ENCODE measurements around the gene LPCAT2. TPM values are rescaled to one million over a fixed set of nuclear protein-coding genes. Genes with fewer than 3 reads are reported as not detected.
A peak's percentile ranks its signal among the peaks of the same experiment; 100 is the strongest.

LPCAT2 gene
- total RNA-seq, 1 experiment from 2014 or later, result 25.2 TPM

GRCh38 chr16:55475919-55476318 is 33.0 kb upstream of the LPCAT2 start:
- no peak overlapping the region for H3K4me3 Mint-ChIP-seq (ENCODE audit: unreplicated experiment)
- POLR2A ChIA-PET, result no interaction called here
- Histone ChIP-seq H3K27me3 (replicated peaks; ENCODE audit: control insufficient read depth, insufficient read depth, low read length) (no peaks in the 10 kb centered on the region), H3K9me3 (no peaks in the 10 kb centered on the region), H3K4me3 (ENCODE audit: low read depth, low read length) (no peak overlapping the region), H3K36me3 (ENCODE audit: control insufficient read depth, insufficient read depth, low read length) (no peaks in the 10 kb centered on the region), H3K4me1 (no peaks in the 10 kb centered on the region)
- intact Hi-C loops (cut with micrococcal nuclease; ENCODE audit: unreplicated experiment), result no loop called here
- BruUV-seq (replicated peaks), result no TSS peak
- peaks cover 6% of the 10 kb centered on the region for H3K4me1 Mint-ChIP-seq (ENCODE audit: low read depth, unreplicated experiment)
- H3K9me3 Mint-ChIP-seq (ENCODE audit: unreplicated experiment), result no peaks in the 10 kb centered on the region
- H3K27ac Mint-ChIP-seq (ENCODE audit: unreplicated experiment), result no peak overlapping the region
- no peak for TF ChIP-seq CTCF (IDR thresholded peaks at IDR 0.05; ENCODE audit: insufficient read depth in 1 of 2, low read depth in 1 of 2, low read length in 1 of 2, severe bottlenecking in 1 of 2, unreplicated experiment in 1 of 2)
- no peaks in the 10 kb centered on the region for H3K36me3 Mint-ChIP-seq (ENCODE audit: insufficient read depth, unreplicated experiment)
- H3K27me3 Mint-ChIP-seq (ENCODE audit: insufficient read depth, unreplicated experiment), result peaks cover 17% of the 10 kb centered on the region
- CTCF ChIA-PET, result no interaction called here
- peak in 1 of 2 experiments; percentile 26 for DNase-seq

GRCh38 chr16:55476625-55477533 is 32.0 kb upstream of the LPCAT2 start:
- Histone ChIP-seq H3K27me3 (replicated peaks; ENCODE audit: control insufficient read depth, insufficient read depth, low read length) (no peaks in the 10 kb centered on the region), H3K4me1 (no peaks in the 10 kb centered on the region), H3K4me3 (ENCODE audit: low read depth, low read length) (no peak overlapping the region), H3K9me3 (no peaks in the 10 kb centered on the region), H3K36me3 (ENCODE audit: control insufficient read depth, insufficient read depth, low read length) (no peaks in the 10 kb centered on the region)
- ChIA-PET POLR2A (no interaction called here), CTCF (no interaction called here)
- no peak for TF ChIP-seq CTCF (IDR thresholded peaks at IDR 0.05; ENCODE audit: insufficient read depth in 1 of 2, low read depth in 1 of 2, low read length in 1 of 2, severe bottlenecking in 1 of 2, unreplicated experiment in 1 of 2)
- intact Hi-C loops (cut with micrococcal nuclease; ENCODE audit: unreplicated experiment), result no loop called here
- peaks cover 6% of the 10 kb centered on the region for H3K4me1 Mint-ChIP-seq (ENCODE audit: low read depth, unreplicated experiment)
- no peak overlapping the region for H3K4me3 Mint-ChIP-seq (ENCODE audit: unreplicated experiment)
- DNase-seq, result no peak
- no TSS peak for BruUV-seq (replicated peaks)
- peaks cover 17% of the 10 kb centered on the region for H3K27me3 Mint-ChIP-seq (ENCODE audit: insufficient read depth, unreplicated experiment)
- H3K9me3 Mint-ChIP-seq (ENCODE audit: unreplicated experiment), result no peaks in the 10 kb centered on the region
- H3K27ac Mint-ChIP-seq (ENCODE audit: unreplicated experiment), result no peak overlapping the region
- H3K36me3 Mint-ChIP-seq (ENCODE audit: insufficient read depth, unreplicated experiment), result no peaks in the 10 kb centered on the region

- DNase-seq, result no peak
- intact Hi-C loops (cut with micrococcal nuclease; ENCODE audit: unreplicated experiment), result no loop called here
- no peak for TF ChIP-seq CTCF (IDR thresholded peaks at IDR 0.05; ENCODE audit: insufficient read depth in 1 of 2, low read depth in 1 of 2, low read length in 1 of 2, severe bottlenecking in 1 of 2, unreplicated experiment in 1 of 2)
- Histone ChIP-seq H3K36me3 (ENCODE audit: control insufficient read depth, insufficient read depth, low read length) (no peaks in the 10 kb centered on the region), H3K27me3 (replicated peaks; ENCODE audit: control insufficient read depth, insufficient read depth, low read length) (no peaks in the 10 kb centered on the region), H3K9me3 (no peaks in the 10 kb centered on the region), H3K4me3 (ENCODE audit: low read depth, low read length) (no peak overlapping the region), H3K4me1 (no peaks in the 10 kb centered on the region)
- Mint-ChIP-seq H3K27ac (ENCODE audit: unreplicated experiment) (no peak overlapping the region), H3K36me3 (ENCODE audit: insufficient read depth, unreplicated experiment) (no peaks in the 10 kb centered on the region), H3K4me3 (ENCODE audit: unreplicated experiment) (no peak overlapping the region), H3K4me1 (ENCODE audit: low read depth, unreplicated experiment) (peaks cover 6% of the 10 kb centered on the region), H3K27me3 (ENCODE audit: insufficient read depth, unreplicated experiment) (peaks cover 17% of the 10 kb centered on the region), H3K9me3 (ENCODE audit: unreplicated experiment) (no peaks in the 10 kb centered on the region)
- BruUV-seq (replicated peaks), result no TSS peak
- ChIA-PET CTCF (no interaction called here), POLR2A (no interaction called here)
These were observed 31.1 kb upstream of the LPCAT2 start for GRCh38 chr16:55477736-55478135.
